Inferior parietal cortex (tissue), 1 donor: ENCODE measurements around the gene UNC79.

Source experiments
- DNase-seq: peaks from one replicate; pipeline ENCODE4 v3.0.0-alpha.2; 2016; ENCODE audit errors: extremely low spot score

UNC79 gene

GRCh38 chr14:93748208-93749075 is 317.7 kb downstream of the UNC79 start:
- DNase-seq = no peak

- DNase-seq = no peak
Observed at GRCh38 chr14:93749076-93749420, 318.3 kb downstream of the UNC79 start.

- DNase-seq = no peak
Observed at GRCh38 chr14:93751946-93752655, 321.4 kb downstream of the UNC79 start.

GRCh38 chr14:93752980-93753561 is 322.3 kb downstream of the UNC79 start:
- peak; percentile 90 for DNase-seq

GRCh38 chr14:93753647-93754046 is 322.9 kb downstream of the UNC79 start:
- no peak for DNase-seq

GRCh38 chr14:93757206-93757605 is 326.5 kb downstream of the UNC79 start:
- DNase-seq = no peak
